Mucosa of rectum (tissue), 2 donors: ENCODE results near the gene GUCA2B.

ENCODE experiments used
- H3K27ac ChIP-seq, 2 donors: one replicate each; pipeline ENCODE4 v1.7.0; 2013; ENCODE audit warnings: inconsistent platforms in 2 of 2, low read depth in 2 of 2, low read length in 2 of 2
- H3K27me3 ChIP-seq, 2 donors: one replicate each; pipeline ENCODE4 v1.7.0; 2013; ENCODE audit warnings: low read length in 2 of 2; ENCODE audit not compliant: control insufficient read depth in 2 of 2, insufficient read depth in 2 of 2
- H3K36me3 ChIP-seq, 2 donors: one replicate each; pipeline ENCODE4 v1.7.0; 2013; ENCODE audit warnings: low read length in 2 of 2; ENCODE audit not compliant: control insufficient read depth in 2 of 2, insufficient read depth in 2 of 2
- H3K4me1 ChIP-seq, 2 donors: one replicate each; pipeline ENCODE4 v1.7.0; 2013; ENCODE audit warnings: low read length in 2 of 2, mild to moderate bottlenecking in 1 of 2; ENCODE audit not compliant: control insufficient read depth in 2 of 2, insufficient read depth in 2 of 2
- H3K4me3 ChIP-seq, 2 donors: one replicate each; pipeline ENCODE4 v1.7.0; 2013; ENCODE audit warnings: low read length in 2 of 2
- H3K9ac ChIP-seq, 2 donors: one replicate each; pipeline ENCODE4 v1.7.0; 2013; ENCODE audit warnings: low read length in 2 of 2, low read depth in 1 of 2, mild to moderate bottlenecking in 1 of 2
- H3K9me3 ChIP-seq, 2 donors: one replicate each; pipeline ENCODE4 v1.7.0; 2013; ENCODE audit warnings: low read length in 2 of 2; ENCODE audit not compliant: control insufficient read depth in 2 of 2
- donor health status: healthy.
- donor health status: Normal muscosa, but diverticular disease.

GUCA2B gene

DNA sequence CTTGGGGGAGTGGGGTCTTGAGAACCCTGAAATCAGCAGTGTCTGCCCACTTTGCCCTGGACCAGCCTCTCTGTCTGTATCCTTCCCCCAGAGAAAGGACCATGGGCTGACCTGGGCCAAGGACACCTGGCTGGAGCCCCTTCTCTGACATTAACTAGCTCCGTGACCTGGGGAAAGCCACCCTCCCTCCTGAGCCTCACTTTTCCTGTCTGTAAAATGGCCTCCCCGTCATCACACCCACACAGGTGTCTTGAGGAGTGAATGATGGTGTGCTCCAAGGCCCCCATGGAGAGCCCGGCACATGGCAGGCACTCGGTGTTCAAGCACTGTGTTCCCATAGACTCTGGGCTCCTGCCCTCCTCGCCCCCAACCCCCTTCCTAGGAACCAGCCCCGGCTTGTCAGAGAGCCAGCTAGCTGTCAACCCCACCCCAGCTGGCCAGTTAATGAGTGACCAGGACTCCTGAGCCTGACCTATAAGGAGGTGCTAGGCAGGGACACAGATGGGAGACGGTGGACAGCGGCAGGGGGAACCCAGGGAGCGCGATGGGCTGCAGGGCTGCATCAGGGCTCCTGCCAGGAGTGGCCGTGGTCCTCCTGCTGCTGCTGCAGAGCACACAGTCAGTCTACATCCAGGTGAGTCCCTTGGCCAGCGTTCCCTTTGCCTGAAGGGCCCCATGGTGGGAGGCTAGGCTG, at the start of gene GUCA2B:
GUCA2B (plus strand) TSS at position 504 of the 694 bp plus-strand sequence; CDS start at position 545, 41 bp downstream.
- Histone ChIP-seq H3K4me1 (peaks cover 16 to 32% of the 10 kb centered on the region in 2 donors), H3K27ac (peak within 1 kb of the TSS; percentile 69 to 84)

DNA sequence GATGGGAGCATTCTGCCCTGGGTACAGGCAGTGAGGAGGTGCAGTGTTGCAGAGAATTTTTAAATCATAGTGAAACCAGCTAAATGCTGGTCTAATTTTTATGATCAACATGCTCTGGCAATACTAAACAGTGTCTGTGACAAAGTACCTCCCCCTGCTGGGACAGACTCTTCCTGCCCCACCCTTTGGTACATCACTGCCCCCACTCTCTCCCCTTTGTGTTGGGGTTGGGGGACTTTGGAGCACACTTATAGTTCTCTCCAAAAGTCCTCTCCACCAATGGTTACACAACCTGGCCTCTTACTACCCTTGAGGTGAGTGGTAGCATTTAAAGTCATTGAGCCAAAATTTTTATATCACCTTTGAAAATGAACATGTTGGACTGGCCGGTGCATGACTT, 48.2 kb upstream of the GUCA2B start:
- H3K4me3 ChIP-seq, result no peak overlapping the region
- H3K27me3 ChIP-seq, result no peaks in the 10 kb centered on the region
- no peak overlapping the region for H3K9ac ChIP-seq
- H3K4me1 ChIP-seq, result no peaks in the 10 kb centered on the region
- H3K27ac ChIP-seq, result no peak overlapping the region
- no peaks in the 10 kb centered on the region for H3K36me3 ChIP-seq
- no peaks in the 10 kb centered on the region for H3K9me3 ChIP-seq

More for the DNA sequence above, at the start of gene GUCA2B:
- H3K27me3 ChIP-seq, result peaks cover 0 to 2% of the 10 kb centered on the region in 2 donors
- H3K4me3 ChIP-seq, result peak within 1 kb of the TSS; percentile 29 to 37
- H3K36me3 ChIP-seq, result no peaks in the 10 kb centered on the region
- peak within 1 kb of the TSS in 1 of 2 donors; percentile 22 for H3K9ac ChIP-seq
- no peaks in the 10 kb centered on the region for H3K9me3 ChIP-seq

DNA sequence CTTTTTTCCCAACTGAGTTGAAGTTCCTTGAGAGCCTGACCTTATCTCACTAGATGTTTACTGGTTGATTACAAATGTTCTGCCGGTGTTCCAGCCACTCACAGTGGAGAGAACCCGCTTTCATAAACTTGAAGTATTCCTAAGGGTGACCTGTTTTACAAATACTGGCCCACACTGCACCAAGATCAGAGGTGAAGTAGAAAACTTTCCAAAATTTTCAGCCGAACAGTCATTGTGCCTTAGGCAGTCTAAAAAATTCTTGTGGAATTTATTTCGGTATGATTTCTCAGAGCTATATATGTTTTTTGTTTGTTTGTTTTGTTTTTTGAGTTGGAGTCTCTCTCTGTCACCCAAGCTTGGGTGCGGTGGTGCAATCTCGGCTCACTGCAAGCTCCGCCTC, 44.9 kb upstream of the GUCA2B start:
- Histone ChIP-seq H3K4me1 (no peaks in the 10 kb centered on the region), H3K27me3 (no peaks in the 10 kb centered on the region), H3K27ac (no peak overlapping the region), H3K36me3 (no peaks in the 10 kb centered on the region), H3K9ac (no peak overlapping the region), H3K4me3 (no peak overlapping the region), H3K9me3 (no peaks in the 10 kb centered on the region)

DNA sequence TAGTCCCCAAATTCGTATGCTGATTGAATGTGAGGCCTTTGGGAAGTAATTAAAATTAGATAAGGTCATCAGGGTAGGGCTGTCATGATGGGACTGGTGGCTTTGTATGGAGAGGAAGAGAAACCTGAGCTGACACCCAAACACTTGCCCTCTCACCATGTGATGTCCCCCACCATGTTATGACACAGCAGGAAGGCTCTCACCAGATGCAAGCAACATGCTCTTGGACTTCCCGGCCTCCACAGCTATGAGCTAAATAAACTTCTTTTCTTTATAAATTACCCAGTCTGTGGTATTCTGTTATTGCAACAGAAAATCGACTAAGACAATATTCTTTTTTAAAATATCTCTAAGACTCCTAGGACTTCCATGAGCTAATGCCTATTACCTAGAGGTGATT, 43.6 kb upstream of the GUCA2B start:
- Histone ChIP-seq H3K9me3 (no peaks in the 10 kb centered on the region), H3K36me3 (no peaks in the 10 kb centered on the region)

DNA sequence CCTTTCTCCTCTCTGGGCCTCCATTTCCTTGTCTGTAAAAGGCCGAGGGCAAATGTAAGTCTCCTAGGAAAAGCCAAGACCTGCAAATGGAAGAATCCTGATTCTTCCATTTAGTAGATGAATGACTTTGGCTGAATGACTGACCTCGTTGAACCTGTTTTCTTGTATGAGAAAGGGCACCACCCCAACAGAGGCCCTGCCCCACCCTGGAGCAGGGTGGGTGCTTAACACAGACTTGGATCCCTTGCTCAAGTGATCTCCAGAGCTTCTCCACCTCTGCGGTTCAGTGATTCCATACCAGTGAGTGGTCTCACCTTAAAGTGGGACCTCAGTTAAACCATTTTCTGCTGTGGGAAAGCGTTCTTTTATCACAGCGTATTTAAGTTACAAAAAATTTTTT, 39.0 kb upstream of the GUCA2B start:
- Histone ChIP-seq H3K27ac (no peak overlapping the region), H3K4me1 (no peaks in the 10 kb centered on the region), H3K9ac (no peak overlapping the region), H3K9me3 (no peaks in the 10 kb centered on the region), H3K4me3 (no peak overlapping the region), H3K36me3 (no peaks in the 10 kb centered on the region), H3K27me3 (peaks cover 0 to 5% of the 10 kb centered on the region in 2 donors)

More for the DNA sequence above, 43.6 kb upstream of the GUCA2B start:
- Histone ChIP-seq H3K4me1 (no peaks in the 10 kb centered on the region), H3K27me3 (no peaks in the 10 kb centered on the region), H3K4me3 (no peak overlapping the region), H3K27ac (no peak overlapping the region), H3K9ac (no peak overlapping the region)

DNA sequence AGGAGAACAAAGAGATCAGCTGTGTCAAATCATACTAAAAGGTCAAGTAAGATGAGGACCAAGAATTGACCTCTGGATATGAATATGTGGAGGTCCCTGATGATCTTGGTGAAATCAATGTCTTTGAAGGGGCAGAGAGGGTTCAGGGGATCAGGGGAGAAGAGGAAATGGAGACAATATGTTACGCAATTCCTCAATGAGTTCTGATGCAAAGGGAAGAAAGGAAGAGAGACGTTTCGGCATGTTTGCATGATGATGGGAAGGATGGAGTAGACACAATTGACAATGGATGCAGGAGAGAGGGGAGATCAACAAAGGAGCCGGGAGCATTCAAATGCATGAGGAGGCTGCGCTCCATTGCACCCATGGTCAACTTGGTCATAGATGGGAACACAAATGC, 36.0 kb upstream of the GUCA2B start:
- Histone ChIP-seq H3K9ac (no peak overlapping the region), H3K9me3 (no peaks in the 10 kb centered on the region), H3K4me3 (no peak overlapping the region), H3K4me1 (no peaks in the 10 kb centered on the region), H3K27ac (no peak overlapping the region), H3K36me3 (no peaks in the 10 kb centered on the region), H3K27me3 (peaks cover 0 to 5% of the 10 kb centered on the region in 2 donors)

DNA sequence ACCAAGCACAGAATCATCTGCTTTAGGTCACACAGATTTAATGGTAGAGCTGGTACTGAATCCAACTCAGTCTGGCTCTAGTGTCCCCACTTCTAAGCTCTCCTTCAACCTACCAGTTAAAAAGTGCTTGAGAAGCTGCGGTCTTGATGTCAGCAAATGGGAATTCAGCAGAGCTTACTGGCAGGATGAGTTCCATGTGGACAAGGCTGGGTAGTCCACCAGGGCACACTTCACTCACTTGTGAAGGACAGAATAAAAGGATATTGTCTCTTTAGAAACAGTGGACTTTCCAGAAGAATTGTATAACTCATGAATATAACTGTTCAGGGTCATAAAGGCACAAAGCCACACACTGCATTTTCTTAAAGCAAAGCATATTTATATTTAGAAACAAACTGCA, 35.1 kb upstream of the GUCA2B start:
- Histone ChIP-seq H3K9ac (no peak overlapping the region), H3K36me3 (no peaks in the 10 kb centered on the region), H3K27me3 (peaks cover 0 to 5% of the 10 kb centered on the region in 2 donors)

DNA sequence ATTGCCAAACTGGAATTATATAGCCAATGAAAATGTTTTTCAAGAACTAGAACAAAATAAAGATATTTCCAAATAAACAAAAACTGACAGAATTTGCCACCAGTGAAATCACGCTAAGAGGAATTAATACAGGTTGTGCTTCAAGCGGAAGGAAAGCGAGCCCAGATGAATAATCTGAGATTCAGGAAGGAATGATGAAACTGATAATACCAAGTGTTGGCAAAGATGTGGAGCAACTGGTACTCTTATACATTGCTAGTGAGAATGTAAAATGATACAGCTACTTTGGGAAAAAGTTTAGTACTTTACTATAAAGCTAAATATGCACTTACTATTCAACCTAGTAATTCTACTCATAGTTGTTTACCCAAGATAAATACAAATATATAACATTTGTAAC, 30.8 kb upstream of the GUCA2B start:
- Histone ChIP-seq H3K9me3 (no peaks in the 10 kb centered on the region), H3K27ac (no peak overlapping the region), H3K4me3 (no peak overlapping the region), H3K36me3 (no peaks in the 10 kb centered on the region), H3K4me1 (no peaks in the 10 kb centered on the region), H3K27me3 (peaks cover 0 to 2% of the 10 kb centered on the region in 2 donors), H3K9ac (no peak overlapping the region)

More for the DNA sequence above, 35.1 kb upstream of the GUCA2B start:
- no peak overlapping the region for H3K27ac ChIP-seq
- no peak overlapping the region for H3K4me3 ChIP-seq
- no peaks in the 10 kb centered on the region for H3K9me3 ChIP-seq
- no peaks in the 10 kb centered on the region for H3K4me1 ChIP-seq

DNA sequence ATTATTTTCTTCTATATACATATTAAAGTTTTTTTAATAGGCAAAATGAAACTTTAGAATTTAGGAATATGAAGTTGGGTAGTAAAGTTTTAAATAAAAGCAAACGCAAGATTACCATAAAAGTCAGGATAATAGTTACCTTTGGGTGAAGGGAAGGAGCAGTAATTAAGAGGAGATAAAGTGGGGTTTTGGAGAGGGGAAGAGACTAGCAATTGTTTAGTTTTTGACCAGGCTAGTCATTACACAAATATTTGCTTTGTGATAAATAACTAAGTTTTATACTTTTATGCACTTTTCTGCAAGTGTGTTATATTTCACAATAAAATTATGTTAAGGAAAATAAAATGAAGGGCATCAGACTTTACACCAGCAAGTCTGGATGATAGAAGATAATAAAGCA, 27.7 kb upstream of the GUCA2B start:
- H3K9ac ChIP-seq, result no peak overlapping the region
- no peaks in the 10 kb centered on the region for H3K4me1 ChIP-seq
- no peak overlapping the region for H3K4me3 ChIP-seq
- H3K9me3 ChIP-seq, result no peaks in the 10 kb centered on the region
- H3K27me3 ChIP-seq, result no peaks in the 10 kb centered on the region
- H3K27ac ChIP-seq, result no peak overlapping the region
- no peaks in the 10 kb centered on the region for H3K36me3 ChIP-seq

DNA sequence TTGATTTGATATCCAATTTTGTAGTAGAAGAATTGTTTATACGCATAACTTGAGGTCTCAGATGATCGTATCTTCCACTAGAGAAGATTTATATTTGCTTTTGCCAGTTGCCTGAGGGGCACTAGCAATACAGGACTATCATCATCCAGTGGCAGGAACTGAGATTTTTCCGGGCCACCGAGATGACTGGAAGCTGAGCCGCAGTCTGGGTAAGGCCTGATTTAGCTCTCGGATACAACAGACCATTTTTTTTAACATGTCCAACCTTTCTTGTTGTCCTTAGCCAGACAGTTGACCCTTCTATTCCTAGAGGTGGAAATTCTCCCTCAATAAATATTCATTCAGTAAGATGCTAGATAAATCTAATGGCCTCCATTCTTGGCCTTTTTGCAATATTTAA, 25.4 kb upstream of the GUCA2B start:
- Histone ChIP-seq H3K4me3 (no peak overlapping the region), H3K4me1 (no peaks in the 10 kb centered on the region), H3K27me3 (no peaks in the 10 kb centered on the region), H3K27ac (no peak overlapping the region), H3K9me3 (no peaks in the 10 kb centered on the region), H3K9ac (no peak overlapping the region), H3K36me3 (no peaks in the 10 kb centered on the region)
